ENCODE measurements around the gene CHRNB1.
A peak's percentile ranks its signal among the peaks of the same experiment; 100 is the strongest.

CHRNB1 gene

DNA sequence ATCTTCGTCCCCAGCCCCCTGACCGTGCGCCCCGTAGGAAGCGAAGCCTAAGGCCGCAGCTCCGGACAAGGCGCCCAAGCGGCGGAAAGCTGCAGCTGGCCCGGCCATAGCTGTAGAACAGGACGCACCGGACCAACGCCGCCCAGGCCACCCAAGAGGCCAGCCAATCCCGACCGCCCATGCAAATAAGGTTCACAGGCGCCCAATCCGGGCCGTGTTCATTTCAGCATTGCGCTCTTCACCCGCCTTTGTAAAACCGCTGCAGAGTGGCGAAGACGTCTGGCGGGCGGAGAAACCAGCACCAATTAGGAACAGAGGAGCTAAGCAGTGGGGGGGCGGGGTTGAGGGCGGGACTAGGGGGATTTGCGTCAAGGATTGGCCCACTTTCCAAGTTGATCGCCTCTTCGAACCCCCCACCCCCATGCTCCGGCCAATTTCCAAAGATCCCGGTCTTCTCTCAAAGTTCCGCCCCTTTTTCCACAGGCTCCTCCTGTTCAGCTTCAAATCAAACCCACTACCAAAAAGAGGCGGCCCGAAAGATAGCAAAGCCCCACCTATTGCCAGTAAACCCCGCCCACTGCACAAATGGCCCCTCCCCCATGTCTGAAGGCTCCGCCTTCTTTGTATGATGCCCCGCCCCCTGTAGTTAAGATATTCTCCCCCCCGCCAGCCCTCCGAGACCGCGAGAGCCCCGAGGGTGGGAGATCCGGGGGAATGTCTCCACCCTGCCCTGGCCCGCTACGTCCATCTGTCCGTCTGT is 40.7 kb upstream of the CHRNB1 start, which contains the start of gene TMEM256:
TSS of gene TMEM256 (minus strand) at position 121 of the 760 bp plus-strand sequence. CDS start at position 108, 13 bp downstream.
- Mint-ChIP-seq H3K9me3 (no peaks in the 10 kb centered on the region), H3K27me3 (ENCODE audit: low read depth) (peaks cover 6% of the 10 kb centered on the region), H3K4me1 (peaks cover 15% of the 10 kb centered on the region), H3K36me3 (ENCODE audit: low read depth) (peaks cover 11% of the 10 kb centered on the region), H3K4me3 (peak within 1 kb of the TSS; percentile 90 to 96 (median 94)), H3K27ac (peak within 1 kb of the TSS; percentile 73 to 95 (median 95))
- TF ChIP-seq, protein P1, sequence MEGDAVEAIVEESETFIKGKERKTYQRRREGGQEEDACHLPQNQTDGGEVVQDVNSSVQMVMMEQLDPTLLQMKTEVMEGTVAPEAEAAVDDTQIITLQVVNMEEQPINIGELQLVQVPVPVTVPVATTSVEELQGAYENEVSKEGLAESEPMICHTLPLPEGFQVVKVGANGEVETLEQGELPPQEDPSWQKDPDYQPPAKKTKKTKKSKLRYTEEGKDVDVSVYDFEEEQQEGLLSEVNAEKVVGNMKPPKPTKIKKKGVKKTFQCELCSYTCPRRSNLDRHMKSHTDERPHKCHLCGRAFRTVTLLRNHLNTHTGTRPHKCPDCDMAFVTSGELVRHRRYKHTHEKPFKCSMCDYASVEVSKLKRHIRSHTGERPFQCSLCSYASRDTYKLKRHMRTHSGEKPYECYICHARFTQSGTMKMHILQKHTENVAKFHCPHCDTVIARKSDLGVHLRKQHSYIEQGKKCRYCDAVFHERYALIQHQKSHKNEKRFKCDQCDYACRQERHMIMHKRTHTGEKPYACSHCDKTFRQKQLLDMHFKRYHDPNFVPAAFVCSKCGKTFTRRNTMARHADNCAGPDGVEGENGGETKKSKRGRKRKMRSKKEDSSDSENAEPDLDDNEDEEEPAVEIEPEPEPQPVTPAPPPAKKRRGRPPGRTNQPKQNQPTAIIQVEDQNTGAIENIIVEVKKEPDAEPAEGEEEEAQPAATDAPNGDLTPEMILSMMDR (IDR thresholded peaks at IDR 0.05; ENCODE audit: unreplicated experiment in 3 of 3): no peak

- TF ChIP-seq, protein P1 (IDR thresholded peaks at IDR 0.05; ENCODE audit: unreplicated experiment in 3 of 3): no peak
- peak overlapping the region; percentile 90 to 96 (median 94) for H3K4me3 Mint-ChIP-seq
- H3K27me3 Mint-ChIP-seq (ENCODE audit: low read depth): peaks cover 6% of the 10 kb centered on the region
- H3K27ac Mint-ChIP-seq: peak overlapping the region; percentile 73 to 95 (median 95)
- peaks cover 19% of the 10 kb centered on the region for H3K4me1 Mint-ChIP-seq
- H3K36me3 Mint-ChIP-seq (ENCODE audit: low read depth): peaks cover 14% of the 10 kb centered on the region
- H3K9me3 Mint-ChIP-seq: no peaks in the 10 kb centered on the region
These were observed 40.0 kb upstream of the CHRNB1 start for GRCh38 chr17:7404737-7405349.

GRCh38 chr17:7405350-7406234 is 39.3 kb upstream of the CHRNB1 start:
- Mint-ChIP-seq H3K9me3 (no peaks in the 10 kb centered on the region), H3K4me1 (peaks cover 19% of the 10 kb centered on the region), H3K27me3 (ENCODE audit: low read depth) (peaks cover 6% of the 10 kb centered on the region), H3K4me3 (peak overlapping the region; percentile 93 to 97 (median 94)), H3K36me3 (ENCODE audit: low read depth) (peaks cover 22% of the 10 kb centered on the region), H3K27ac (peak overlapping the region; percentile 48 to 95 (median 91))
- TF ChIP-seq, protein P1 (IDR thresholded peaks at IDR 0.05; ENCODE audit: unreplicated experiment in 3 of 3): no peak

DNA sequence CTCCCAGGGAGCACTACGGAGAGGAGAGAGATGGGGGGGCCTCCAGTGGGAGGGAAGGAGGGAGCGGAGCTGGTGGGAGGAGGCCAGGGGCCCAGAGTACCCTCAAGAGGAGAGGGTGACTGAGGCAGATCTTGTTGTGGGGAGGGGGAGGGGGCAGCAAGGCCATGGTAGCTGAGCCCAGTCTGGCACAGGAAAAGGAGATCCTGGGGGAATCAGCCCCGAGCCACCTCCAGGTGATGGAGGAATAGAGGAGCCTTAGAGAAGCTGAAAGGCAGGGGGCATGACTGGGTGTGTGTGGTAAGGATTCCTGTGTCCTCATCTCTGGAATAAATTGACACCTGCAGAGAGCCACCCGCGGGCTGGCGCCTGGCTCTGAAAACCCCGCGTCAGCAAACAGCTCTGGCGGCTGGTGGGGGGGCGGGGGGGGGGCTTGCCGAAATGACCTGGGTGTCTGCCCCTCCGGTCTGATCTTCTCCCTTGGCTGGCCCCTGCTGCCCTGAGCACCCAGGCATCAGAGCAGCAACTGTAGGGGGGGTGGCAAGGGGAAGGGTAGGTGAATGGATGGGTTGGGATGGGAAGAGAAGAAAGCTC is 38.5 kb upstream of the CHRNB1 start:
- Mint-ChIP-seq H3K36me3 (ENCODE audit: low read depth) (peaks cover 25% of the 10 kb centered on the region), H3K9me3 (no peaks in the 10 kb centered on the region)
- TF ChIP-seq, protein P1 (IDR thresholded peaks at IDR 0.05; ENCODE audit: unreplicated experiment in 3 of 3): no peak

DNA sequence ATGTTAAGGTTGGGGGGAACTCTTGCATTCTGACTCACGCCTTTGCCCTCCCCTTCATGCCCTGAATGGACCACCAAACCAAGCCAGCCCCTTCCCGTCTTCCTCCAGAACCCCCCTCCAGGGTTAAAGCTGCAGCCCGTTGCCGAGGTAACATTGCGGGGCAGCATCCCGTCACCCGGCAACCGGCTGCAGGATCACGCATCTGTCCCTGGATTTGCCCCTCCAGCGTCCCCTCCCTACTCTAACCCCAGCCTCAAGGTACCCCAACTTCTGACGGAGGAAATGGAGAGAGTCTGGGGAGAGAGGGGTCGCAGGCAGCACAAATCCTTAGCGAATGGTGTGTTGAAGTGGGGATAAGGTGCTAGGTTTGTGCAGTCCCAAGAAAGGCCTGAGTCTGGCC is 37.8 kb upstream of the CHRNB1 start:
- TF ChIP-seq, protein P1 (IDR thresholded peaks at IDR 0.05; ENCODE audit: unreplicated experiment in 3 of 3): no peak
- peak overlapping the region; percentile 66 to 69 (median 68) for H3K4me3 Mint-ChIP-seq
- peaks cover 21% of the 10 kb centered on the region for H3K36me3 Mint-ChIP-seq (ENCODE audit: low read depth)
- peaks cover 19% of the 10 kb centered on the region for H3K4me1 Mint-ChIP-seq
- no peak overlapping the region for H3K27ac Mint-ChIP-seq
- H3K27me3 Mint-ChIP-seq (ENCODE audit: low read depth): peaks cover 6% of the 10 kb centered on the region
- H3K9me3 Mint-ChIP-seq: no peaks in the 10 kb centered on the region

More for the DNA sequence above, 38.5 kb upstream of the CHRNB1 start:
- Mint-ChIP-seq H3K4me1 (peaks cover 19% of the 10 kb centered on the region), H3K27me3 (ENCODE audit: low read depth) (peaks cover 6% of the 10 kb centered on the region), H3K27ac (peak overlapping the region; percentile 48 to 95 (median 91)), H3K4me3 (peak overlapping the region; percentile 93 to 97 (median 94))

Measured in nephron (organoid).